Endodermal cell (in vitro differentiated cells): Measurements from ENCODE around the gene SLC2A6. TPM values are rescaled to one million over a fixed set of nuclear protein-coding genes. Genes with fewer than 3 reads are reported as not detected.

Experiments used
- DNase-seq: peaks from one replicate; pipeline ENCODE4 v3.0.0-alpha.2; 2017
- H3K27ac ChIP-seq: 2 replicates; pipeline ENCODE4 v1.5.1; 2013; ENCODE audit warnings: mild to moderate bottlenecking, low read depth, low read length, moderate library complexity
- H3K27me3 ChIP-seq: 2 replicates; pipeline ENCODE4 v1.6.1; 2013; ENCODE audit warnings: mild to moderate bottlenecking, low read length, moderate library complexity; ENCODE audit not compliant: insufficient read depth, control insufficient read depth, poor library complexity, severe bottlenecking
- H3K36me3 ChIP-seq: 2 replicates; pipeline ENCODE4 v1.7.0; 2013; ENCODE audit warnings: mild to moderate bottlenecking, low read length, moderate library complexity; ENCODE audit not compliant: control insufficient read depth, insufficient read depth
- H3K4me1 ChIP-seq: one replicate; pipeline ENCODE4 v1.7.0; 2013; ENCODE audit warnings: low read length; ENCODE audit not compliant: control insufficient read depth, insufficient read depth
- H3K4me3 ChIP-seq: 2 replicates; pipeline ENCODE4 v1.5.1; 2013; ENCODE audit warnings: mild to moderate bottlenecking, low read length, moderate library complexity
- H3K9ac ChIP-seq: 2 replicates; pipeline ENCODE4 v1.6.1; 2013; ENCODE audit warnings: mild to moderate bottlenecking, low read length, moderate library complexity; ENCODE audit not compliant: poor library complexity, severe bottlenecking; ENCODE audit errors: extremely low read depth
- H3K9me3 ChIP-seq: 2 replicates; pipeline ENCODE4 v1.6.1; 2013; ENCODE audit warnings: mild to moderate bottlenecking, low read length, moderate library complexity; ENCODE audit not compliant: control insufficient read depth
- H3K27ac Mint-ChIP-seq: 2 replicates; pipeline ENCODE4 v1.8.0; 2020; ENCODE audit warnings: mixed read lengths
- H3K27me3 Mint-ChIP-seq: 2 replicates; pipeline ENCODE4 v1.8.0; 2021; ENCODE audit warnings: mild to moderate bottlenecking, mixed read lengths; ENCODE audit not compliant: insufficient read depth
- H3K36me3 Mint-ChIP-seq: 2 replicates; pipeline ENCODE4 v1.8.0; 2020; ENCODE audit warnings: low read depth, mixed read lengths
- H3K4me1 Mint-ChIP-seq: 2 replicates; pipeline ENCODE4 v1.8.0; 2020; ENCODE audit warnings: mixed read lengths
- H3K4me3 Mint-ChIP-seq: 2 replicates; pipeline ENCODE4 v1.8.0; 2020; ENCODE audit warnings: mild to moderate bottlenecking, moderate library complexity, mixed read lengths
- H3K9me3 Mint-ChIP-seq: 2 replicates; pipeline ENCODE4 v1.8.0; 2020; ENCODE audit warnings: mild to moderate bottlenecking, mixed read lengths
- CTCF ChIP-seq: fragments of 200-600 bp; sonication (generic); conservative IDR thresholded peaks from 2 replicates; pipeline ENCODE4 v1.5.0; 2021; ENCODE audit warnings: antibody characterized with exemption, mild to moderate bottlenecking
- WGBS, 2 experiments: methylation state at CpG; one replicate each; pipeline versions ENCODE4 v1.1.5 to v1.1.7; 2013; ENCODE audit warnings: missing lambda C conversion rate in 2 of 2, mixed read lengths in 1 of 2; ENCODE audit not compliant: insufficient coverage in 1 of 2, insufficient read length in 1 of 2; 5-methylcytosine and 5-hydroxymethylcytosine counted together
- total RNA-seq, 2 donors: library from RNA; stranded (reverse); fragmentation: NEBNext Ultra II Directional in 1 of 2; extraction: Animal tissue kit (Norgen Biotek cat#: 25700) in 1 of 2; gene quantifications; 2 replicates in 1 of 2; 3 replicates in 1 of 2; pipeline ENCODE4 v1.2.1, GENCODE V29; 2021

SLC2A6 gene
- total RNA-seq, 2 donors from 2014 or later = 11.6 to 17.7 TPM

DNA sequence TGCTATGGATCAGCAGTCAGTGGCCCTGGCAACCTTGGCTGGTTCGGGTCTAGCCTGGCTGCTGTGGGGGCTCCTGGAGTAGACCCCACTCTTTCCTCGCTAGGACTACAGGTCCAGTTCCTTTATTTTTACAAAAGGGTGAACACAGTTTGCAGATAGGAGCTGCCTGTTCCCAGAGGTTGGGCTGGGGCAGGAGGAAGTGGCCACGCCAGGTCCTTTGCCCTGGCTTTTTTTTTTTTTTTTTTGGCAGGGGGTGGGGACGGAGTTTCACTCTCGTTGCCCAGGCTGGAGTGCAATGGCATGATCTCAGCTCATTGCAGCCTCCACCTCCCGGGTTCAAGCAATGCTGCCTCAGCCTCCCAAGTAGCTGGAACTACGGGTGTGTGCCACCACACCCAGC lies 7.9 kb downstream of the SLC2A6 start:
- Mint-ChIP-seq H3K27ac (no peak overlapping the region), H3K4me3 (no peak overlapping the region), H3K36me3 (peaks cover 5% of the 10 kb centered on the region), H3K4me1 (no peaks in the 10 kb centered on the region), H3K27me3 (no peaks in the 10 kb centered on the region), H3K9me3 (no peaks in the 10 kb centered on the region)
- Histone ChIP-seq H3K4me3 (no peak overlapping the region), H3K27me3 (no peaks in the 10 kb centered on the region), H3K36me3 (peaks cover 18% of the 10 kb centered on the region), H3K4me1 (no peaks in the 10 kb centered on the region), H3K9ac (no peak overlapping the region), H3K27ac (no peak overlapping the region), H3K9me3 (no peaks in the 10 kb centered on the region)
- no peak for DNase-seq
- no peak for TF ChIP-seq CTCF
- 94 to 97% methylated on average over 5 to 7 of the region's 7 CpGs for WGBS, 2 experiments

GRCh38 chr9:133470427-133470924 lies 8.4 kb downstream of the SLC2A6 start:
- Mint-ChIP-seq H3K9me3 (no peaks in the 10 kb centered on the region), H3K27ac (peak overlapping the region; percentile 46), H3K27me3 (no peaks in the 10 kb centered on the region), H3K4me3 (no peak overlapping the region), H3K4me1 (no peaks in the 10 kb centered on the region), H3K36me3 (peaks cover 6% of the 10 kb centered on the region)
- peaks cover 21% of the 10 kb centered on the region for H3K36me3 ChIP-seq
- peak; percentile 73 for DNase-seq
- H3K4me1 ChIP-seq = no peaks in the 10 kb centered on the region
- no peaks in the 10 kb centered on the region for H3K27me3 ChIP-seq
- TF ChIP-seq CTCF = peak; percentile 23
- H3K9me3 ChIP-seq = no peaks in the 10 kb centered on the region
- no peak overlapping the region for H3K9ac ChIP-seq
- no peak overlapping the region for H3K4me3 ChIP-seq
- WGBS, 2 experiments = 89% methylated on average over 14 to 16 of the region's 16 CpGs
- peak overlapping the region; percentile 32 for H3K27ac ChIP-seq

DNA sequence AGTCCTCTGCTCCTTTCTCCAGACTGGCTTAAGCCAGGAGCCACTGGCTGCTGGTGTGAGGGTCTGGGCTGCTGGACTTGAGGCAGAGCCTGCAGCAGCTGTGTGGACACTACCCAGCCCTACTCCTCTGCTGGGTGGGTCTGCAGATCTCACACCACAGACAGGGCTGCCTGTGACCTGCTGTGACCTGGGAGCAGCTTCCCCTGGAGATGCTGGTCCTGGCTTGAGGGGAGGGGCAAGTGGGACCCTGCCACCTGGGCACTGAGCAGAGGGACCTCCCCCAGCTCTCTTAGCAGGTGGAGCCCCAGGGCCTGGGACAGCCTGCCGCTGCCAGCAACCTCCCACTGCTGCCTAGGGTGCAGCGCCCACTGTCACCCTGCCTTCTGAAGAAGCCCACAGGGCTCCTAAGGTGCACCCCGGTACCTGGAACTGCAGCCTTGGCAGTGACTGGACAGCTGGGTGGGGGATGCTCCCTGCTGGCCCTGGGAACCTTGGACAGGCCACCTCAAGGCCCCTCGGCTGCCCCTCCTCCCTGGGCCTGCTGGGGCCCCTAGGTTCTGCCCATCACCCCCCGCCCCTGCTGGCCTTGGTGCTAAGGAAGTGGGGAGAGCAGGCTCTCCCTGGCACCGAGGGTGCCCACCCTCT lies 10.0 kb downstream of the SLC2A6 start:
- TF ChIP-seq CTCF = no peak
- no peak for DNase-seq
- no peak overlapping the region for H3K27ac ChIP-seq
- H3K36me3 ChIP-seq = peaks cover 20% of the 10 kb centered on the region
- WGBS, 2 experiments = 94% methylated on average over 6 of the region's 6 CpGs; no CpG with 5 or more reads in 1 of the 2 experiments
- no peak overlapping the region for H3K9ac ChIP-seq
- Mint-ChIP-seq H3K9me3 (no peaks in the 10 kb centered on the region), H3K36me3 (peaks cover 5% of the 10 kb centered on the region), H3K4me1 (no peaks in the 10 kb centered on the region), H3K27me3 (no peaks in the 10 kb centered on the region), H3K4me3 (no peak overlapping the region), H3K27ac (no peak overlapping the region)
- no peaks in the 10 kb centered on the region for H3K9me3 ChIP-seq
- no peak overlapping the region for H3K4me3 ChIP-seq
- no peaks in the 10 kb centered on the region for H3K27me3 ChIP-seq
- no peaks in the 10 kb centered on the region for H3K4me1 ChIP-seq
